Gastroesophageal sphincter (tissue), 3 donors: ENCODE data around the gene RNF141.

ENCODE experiments used
- CTCF ChIP-seq, 4 experiments: fragments of 200-600 bp in 2 of 4; fragments of 450-650 bp in 2 of 4; sonication (generic) in 1 of 4; IDR thresholded peaks; one replicate each; pipeline ENCODE4 v1.5.1; 2017 to 2019; ENCODE audit warnings: antibody characterized with exemption in 4 of 4, mild to moderate bottlenecking in 2 of 4, moderate library complexity in 2 of 4
- EP300 ChIP-seq: sonication (generic); formaldehyde crosslinking; IDR thresholded peaks from one replicate; pipeline ENCODE4 v1.6.1; 2017; ENCODE audit warnings: antibody characterized with exemption, mild to moderate bottlenecking
- POLR2A ChIP-seq, 2 donors: fragments of 450-650 bp; IDR thresholded peaks; one replicate each; pipeline ENCODE4 v1.6.1; 2017; ENCODE audit warnings: antibody characterized with exemption in 2 of 2, mild to moderate bottlenecking in 2 of 2, moderate library complexity in 1 of 2
- POLR2AphosphoS5 ChIP-seq: sonication (generic); formaldehyde crosslinking; IDR thresholded peaks from one replicate; pipeline ENCODE4 v1.6.1; 2017; ENCODE audit warnings: antibody characterized with exemption

- TF ChIP-seq CTCF (IDR thresholded peaks at IDR 0.05) (no peak), EP300 (no peak), POLR2A (IDR thresholded peaks at IDR 0.05) (no peak), POLR2AphosphoS5 (no peak)
Measured at GRCh38 chr11:10493041-10493663, 47.8 kb downstream of the RNF141 start.
